Neutrophil (primary cell): ENCODE data around the gene PPP1R3F.
"Not testable (repeated sequence)": the region's sequence is repeated elsewhere in the genome, so short reads cannot be mapped to it uniquely, and the experiment has no call there.

ENCODE experiments used
- H3K27ac ChIP-seq: fragments of 200-600 bp; sonication (generic); 2 replicates; pipeline ENCODE4 v1.5.1; 2016; ENCODE audit warnings: mild to moderate bottlenecking, moderate library complexity
- H3K27me3 ChIP-seq: fragments of 200-600 bp; sonication (generic); 2 replicates; pipeline ENCODE4 v1.6.0; 2016; ENCODE audit warnings: mild to moderate bottlenecking
- H3K36me3 ChIP-seq: fragments of 200-600 bp; sonication (generic); 2 replicates; pipeline ENCODE4 v1.5.1; 2017
- H3K4me1 ChIP-seq, 2 experiments: fragments of 200-600 bp in 1 of 2; sonication (generic) in 1 of 2; 1 replicate in 1 of 2; 2 replicates in 1 of 2; pipeline versions ENCODE4 v1.5.1 to v1.6.1; 2013 to 2016; ENCODE audit warnings: low read depth in 1 of 2, low read length in 1 of 2, mild to moderate bottlenecking in 1 of 2, moderate library complexity in 1 of 2; ENCODE audit not compliant: control insufficient read depth in 1 of 2, insufficient read depth in 1 of 2
- H3K4me3 ChIP-seq, 2 experiments: fragments of 200-600 bp in 1 of 2; sonication (generic) in 1 of 2; 1 replicate in 1 of 2; 2 replicates in 1 of 2; pipeline ENCODE4 v1.5.1; 2013 to 2016; ENCODE audit warnings: low read depth in 1 of 2, low read length in 1 of 2, mild to moderate bottlenecking in 1 of 2, moderate library complexity in 1 of 2
- H3K9me3 ChIP-seq: fragments of 200-600 bp; sonication (generic); 2 replicates; pipeline ENCODE4 v1.5.1; 2016
- CTCF ChIP-seq: fragments of 200-600 bp; sonication (generic); IDR thresholded peaks from 2 replicates; pipeline ENCODE4 v1.5.1; 2016; ENCODE audit warnings: antibody characterized with exemption

Gene PPP1R3F

GRCh38 chrX:49291615-49292337 is 22.2 kb downstream of the PPP1R3F start:
- H3K27ac ChIP-seq = no peak overlapping the region
- TF ChIP-seq CTCF = peak; percentile 70
- H3K9me3 ChIP-seq = no peaks in the 10 kb centered on the region
- no peak overlapping the region for H3K4me3 ChIP-seq
- no peaks in the 10 kb centered on the region for H3K36me3 ChIP-seq
- no peaks in the 10 kb centered on the region for H3K4me1 ChIP-seq
- H3K27me3 ChIP-seq = no peaks in the 10 kb centered on the region

GRCh38 chrX:49292400-49293362 is 23.1 kb downstream of the PPP1R3F start:
- no peak overlapping the region for H3K4me3 ChIP-seq
- H3K27ac ChIP-seq = no peak overlapping the region
- no peaks in the 10 kb centered on the region for H3K36me3 ChIP-seq
- H3K4me1 ChIP-seq = no peaks in the 10 kb centered on the region
- no peak for TF ChIP-seq CTCF
- no peaks in the 10 kb centered on the region for H3K9me3 ChIP-seq
- H3K27me3 ChIP-seq = no peaks in the 10 kb centered on the region

- not testable (repeated sequence) for H3K27ac ChIP-seq, H3K27me3 ChIP-seq, H3K9me3 ChIP-seq, H3K4me1 ChIP-seq, H3K36me3 ChIP-seq, H3K4me3 ChIP-seq
Measured at GRCh38 chrX:49299293-49299692, 29.7 kb downstream of the PPP1R3F start.

GRCh38 chrX:49300703-49301102 is 31.1 kb downstream of the PPP1R3F start:
- Histone ChIP-seq H3K4me3 (no peak overlapping the region), H3K9me3 (no peaks in the 10 kb centered on the region), H3K4me1 (no peaks in the 10 kb centered on the region), H3K36me3 (no peaks in the 10 kb centered on the region), H3K27me3 (no peaks in the 10 kb centered on the region), H3K27ac (no peak overlapping the region)
- TF ChIP-seq CTCF = no peak

GRCh38 chrX:49303346-49303745 is 33.8 kb downstream of the PPP1R3F start, which contains the start of gene GAGE10:
Gene GAGE10 (plus strand): TSS chrX:49303646. CDS start chrX:49304860, 1,214 bp downstream.
- no peak for TF ChIP-seq CTCF
- no peak within 1 kb of the TSS for H3K27ac ChIP-seq

GRCh38 chrX:49307775-49308174 is 38.2 kb downstream of the PPP1R3F start:
- peaks cover 19 to 21% of the 10 kb centered on the region in 2 experiments for H3K4me1 ChIP-seq
- not testable (repeated sequence) for H3K27ac ChIP-seq, H3K4me3 ChIP-seq, H3K36me3 ChIP-seq, H3K9me3 ChIP-seq, H3K27me3 ChIP-seq

More at GRCh38 chrX:49303346-49303745, 33.8 kb downstream of the PPP1R3F start, which contains the start of gene GAGE10:
- Histone ChIP-seq H3K4me1 (peaks cover 0 to 2% of the 10 kb centered on the region in 2 experiments), H3K4me3 (no peak within 1 kb of the TSS), H3K36me3 (no peaks in the 10 kb centered on the region), H3K27me3 (no peaks in the 10 kb centered on the region), H3K9me3 (no peaks in the 10 kb centered on the region)
